HepG2 (cell line): ENCODE results near the gene VPS13D. TPM values are rescaled to one million over a fixed set of nuclear protein-coding genes. Genes with fewer than 3 reads are reported as not detected.

Source experiments
- ATAC-seq: fragments of 200-7000 bp; cut with Tn5 transposase; 3 replicates; pipeline ENCODE4 v1.9.1; 2020; ENCODE audit warnings: mild to moderate bottlenecking, moderate library complexity
- BruUV-seq: library from RNA; stranded (reverse); fragments of 400-500 nt; replicated peaks from 2 replicates; lab custom pipeline; 2021; lab: Mats Ljungman, UMichigan
- CTCF ChIA-PET: fragments of 300-600 bp; formaldehyde crosslinking; extraction: SDS; loops from one replicate; lab custom pipeline; 2021; ENCODE audit warnings: low total read pairs, inconsistent platforms, low intra/inter-chr PET ratio; lab: Yijun Ruan, JAX
- POLR2A ChIA-PET: fragments of 350-600 bp; sonication (Branson Sonifier 250); formaldehyde crosslinking; loops from one replicate; lab custom pipeline; 2020; ENCODE audit warnings: antibody characterized with exemption, inconsistent platforms; lab: Yijun Ruan, JAX
- DNase-seq: peaks from one replicate; pipeline ENCODE4 v3.0.0-alpha.2; 2015; ENCODE audit warnings: low spot score
- FAIRE-seq: peaks from 3 replicates; lab custom pipeline; 2011; peaks lifted over from hg19 to GRCh38; lab: Jason Lieb, UNC
- H2AFZ ChIP-seq: one replicate; pipeline ENCODE4 v1.6.1; 2011; ENCODE audit warnings: low read length, inconsistent platforms
- H3K27ac ChIP-seq: fragments of 300-600 bp; 3 replicates; pipeline ENCODE4 v1.8.0; 2011; ENCODE audit warnings: mixed run types, mild to moderate bottlenecking, mixed read lengths, low read length, inconsistent platforms; ENCODE audit not compliant: insufficient read depth; ENCODE audit errors: extremely low read length
- H3K27me3 ChIP-seq, 2 experiments: fragments of 200-600 bp in 1 of 2; 2 replicates in 1 of 2; 3 replicates in 1 of 2; pipeline versions ENCODE4 v1.6.0 to v1.8.0; 2011; ENCODE audit warnings: low read length in 2 of 2, mild to moderate bottlenecking in 2 of 2, moderate library complexity in 2 of 2, inconsistent platforms in 1 of 2; ENCODE audit not compliant: insufficient read depth in 2 of 2, control insufficient read depth in 1 of 2
- H3K36me3 ChIP-seq, 2 experiments: fragments of 200-600 bp in 1 of 2; replicated peaks in 1 of 2; 2 replicates in 1 of 2; 3 replicates in 1 of 2; pipeline versions ENCODE4 v1.5.1 to v1.8.0; 2011; ENCODE audit warnings: low read length in 2 of 2, inconsistent platforms in 1 of 2; ENCODE audit not compliant: insufficient read depth in 2 of 2, control insufficient read depth in 1 of 2
- H3K4me1 ChIP-seq: 2 replicates; pipeline ENCODE4 v1.5.1; 2012; ENCODE audit warnings: low read length, inconsistent platforms; ENCODE audit not compliant: insufficient read depth
- H3K4me2 ChIP-seq: 2 replicates; pipeline ENCODE4 v1.6.0; 2011; ENCODE audit warnings: low read depth, low read length, inconsistent platforms
- H3K4me3 ChIP-seq, 3 experiments: fragments of 200-600 bp in 1 of 3; sonication (generic), shearing (Covaris generic) in 1 of 3; replicated peaks in 1 of 3; 2 replicates each; pipeline ENCODE4 v1.5.1; 2011 to 2016; ENCODE audit warnings: low read length in 3 of 3, inconsistent platforms in 2 of 3, low read depth in 2 of 3, mild to moderate bottlenecking in 2 of 3, control low read depth in 1 of 3, mixed read lengths in 1 of 3; ENCODE audit not compliant: insufficient read depth in 1 of 3
- H3K79me2 ChIP-seq: one replicate; pipeline ENCODE4 v1.6.1; 2011; ENCODE audit warnings: low read length, inconsistent platforms; ENCODE audit not compliant: insufficient read depth
- H3K9ac ChIP-seq: 2 replicates; pipeline ENCODE4 v1.6.0; 2011; ENCODE audit warnings: mild to moderate bottlenecking, low read depth, low read length, inconsistent platforms; ENCODE audit not compliant: insufficient read depth
- H3K9me3 ChIP-seq: 2 replicates; pipeline ENCODE4 v1.5.1; 2012; ENCODE audit warnings: mild to moderate bottlenecking, low read length
- H4K20me1 ChIP-seq: 2 replicates; pipeline ENCODE4 v1.6.0; 2011; ENCODE audit warnings: inconsistent platforms, mild to moderate bottlenecking, low read length, moderate library complexity; ENCODE audit not compliant: insufficient read depth
- BCL3 ChIP-seq: sonication (generic); formaldehyde crosslinking; IDR thresholded peaks from 2 replicates; pipeline ENCODE4 v1.5.1; 2020; ENCODE audit warnings: mild to moderate bottlenecking, missing genetic modification reagents, moderate library complexity
- CEBPG ChIP-seq: IDR thresholded peaks from 2 replicates; pipeline ENCODE4 v1.6.1; 2016
- HNF4A ChIP-seq: sonication (generic); formaldehyde crosslinking; IDR thresholded peaks from 2 replicates; pipeline ENCODE4 v1.4.0; 2020; ENCODE audit warnings: missing genetic modification reagents
- IKZF4 ChIP-seq: sonication (generic); formaldehyde crosslinking; IDR thresholded peaks from 2 replicates; pipeline ENCODE4 v1.5.1; 2020; ENCODE audit warnings: borderline replicate concordance, mild to moderate bottlenecking, low read depth, missing genetic modification reagents; ENCODE audit errors: not compliant biosample characterization
- MZF1 ChIP-seq: sonication (generic); formaldehyde crosslinking; IDR thresholded peaks from 2 replicates; pipeline ENCODE4 v1.8.1; 2023; ENCODE audit warnings: mild to moderate bottlenecking, missing genetic modification reagents, borderline replicate concordance
- NCOA5 ChIP-seq: sonication (generic); formaldehyde crosslinking; IDR thresholded peaks from 2 replicates; pipeline ENCODE4 v1.4.0; 2020; ENCODE audit warnings: missing genetic modification reagents
- POGZ ChIP-seq: sonication (generic); formaldehyde crosslinking; IDR thresholded peaks from 2 replicates; pipeline ENCODE4 v1.4.0; 2020; ENCODE audit warnings: mild to moderate bottlenecking, missing genetic modification reagents
- RARA ChIP-seq: IDR thresholded peaks from 2 replicates; pipeline ENCODE4 v1.6.1; 2016; ENCODE audit warnings: missing genetic modification reagents, missing compliant biosample characterization
- RNF2 ChIP-seq: fragments of 450-650 bp; conservative IDR thresholded peaks from 2 replicates; pipeline ENCODE4 v1.6.1; 2016; ENCODE audit warnings: low read depth
- SIN3B ChIP-seq: fragments of 150-350 bp; IDR thresholded peaks from 2 replicates; pipeline ENCODE4 v1.6.1; 2014; ENCODE audit warnings: low read length
- SNRNP70 ChIP-seq: fragments of 200-400 bp; formaldehyde crosslinking; IDR thresholded peaks from 2 replicates; pipeline ENCODE4 v1.6.1; 2017; ENCODE audit warnings: mild to moderate bottlenecking, low read depth, low read length, moderate library complexity
- ZBTB33 ChIP-seq: sonication (generic); formaldehyde crosslinking; IDR thresholded peaks from 2 replicates; pipeline ENCODE4 v1.4.0; 2020; ENCODE audit warnings: missing genetic modification reagents
- ZNF205 ChIP-seq: IDR thresholded peaks from 2 replicates; pipeline ENCODE4 v1.6.1; 2018; ENCODE audit warnings: missing biosample characterization, missing genetic modification reagents
- ZNF33A ChIP-seq: sonication (generic); formaldehyde crosslinking; IDR thresholded peaks from 2 replicates; pipeline ENCODE4 v1.5.1; 2020; ENCODE audit warnings: missing genetic modification reagents, mild to moderate bottlenecking, moderate library complexity, borderline replicate concordance
- ZNF432 ChIP-seq: sonication (generic); formaldehyde crosslinking; IDR thresholded peaks from 2 replicates; pipeline ENCODE4 v1.5.0; 2020; ENCODE audit warnings: missing genetic modification reagents, mild to moderate bottlenecking, borderline replicate concordance
- ZNF850 ChIP-seq: sonication (generic); formaldehyde crosslinking; conservative IDR thresholded peaks from 2 replicates; pipeline ENCODE4 v1.9.0; 2021; ENCODE audit warnings: mild to moderate bottlenecking, missing genetic modification reagents
- WGBS: methylation state at CpG from one replicate; pipeline ENCODE4 v1.1.6; 2017; ENCODE audit warnings: low lambda C conversion rate; 5-methylcytosine and 5-hydroxymethylcytosine counted together
- in situ Hi-C: cut with HindIII; loops from 2 replicates; pipeline ENCODE4 v1.10.0; 2017; ENCODE audit warnings: low pct_unique_long_range_greater_than_20kb; ENCODE audit not compliant: extremely low pct_ligation_motif_present
- intact Hi-C: fragments of 100-400 bp; cut with micrococcal nuclease; formaldehyde crosslinking; loops from one replicate; pipeline ENCODE4 v1.10.0; 2022; ENCODE audit not compliant: unreplicated experiment
- polyA plus RNA-seq, 8 experiments: library from polyadenylated mRNA; depleted of rRNA in 3 of 8; stranded (reverse) in 7 of 8; unstranded in 1 of 8; fragments of >200 nt; fragmentation: Illumina TruSeq in 4 of 8; extraction: Trizol in 4 of 8; gene quantifications; 2 replicates each; pipeline versions ENCODE4 v1.2.1 to v1.2.3, GENCODE V29; 2011 to 2016; ENCODE audit warnings: low read depth in 4 of 8, missing spikeins in 1 of 8, mixed read lengths in 1 of 8; ENCODE audit not compliant: insufficient read depth in 1 of 8
- total RNA-seq, 5 experiments: library from RNA; depleted of rRNA; stranded (reverse); fragments of >200 nt; fragmentation: Illumina TruSeq; extraction: Trizol; gene quantifications; 2 replicates each; pipeline ENCODE4 v1.2.3, GENCODE V29; 2016; ENCODE audit warnings: low read depth in 1 of 5
- TF ChIP-seq, protein P1 (sequence below): sonication (generic); formaldehyde crosslinking; IDR thresholded peaks from 2 replicates; pipeline ENCODE4 v1.8.0; 2022; ENCODE audit warnings: mild to moderate bottlenecking, missing genetic modification reagents, borderline replicate concordance

Gene VPS13D
- total and polyA plus RNA-seq, 2 of the 13 experiments (the other 11 are each of a cell fraction or from before 2014, with no cell fraction given): 8.6 to 13.9 TPM

GRCh38 chr1:12413664-12414410 is 184.0 kb downstream of the VPS13D start:
- ATAC-seq (no peak), FAIRE-seq (no peak), DNase-seq (no peak)
- intact Hi-C loops: no loop called here
- H3K4me2 ChIP-seq: no peak overlapping the region
- H2AFZ ChIP-seq: no peak overlapping the region
- H3K27me3 ChIP-seq: no peaks in the 10 kb centered on the region
- H3K27ac ChIP-seq: no peak overlapping the region
- peaks cover 3 to 9% of the 10 kb centered on the region in 2 experiments; a peak in 3 of 5 replicates for H3K36me3 ChIP-seq
- no peak overlapping the region for H3K9ac ChIP-seq
- H3K4me1 ChIP-seq: peaks cover 48% of the 10 kb centered on the region
- 0 out of 2 replicates have a peak, but pooled peaks cover 5% of the 10 kb centered on the region for H3K9me3 ChIP-seq
- no peaks in the 10 kb centered on the region for H3K79me2 ChIP-seq
- no peak overlapping the region for H3K4me3 ChIP-seq
- in situ Hi-C loops: no loop called here
- POLR2A ChIA-PET: interaction anchor here (0.9 kb wide), 1 partner anchor 115 kb away, joined by 3 read pairs; no protein-coding TSS in a partner anchor
- CTCF ChIA-PET: no interaction called here
- WGBS: 96% methylated on average over 7 of the region's 7 CpGs
- no peaks in the 10 kb centered on the region for H4K20me1 ChIP-seq
- no TSS peak for BruUV-seq
- no peak for TF ChIP-seq ZNF33A (CRISPR knock-in tag)
- TF ChIP-seq RARA (CRISPR knock-in tag): peak; percentile 29; the same call in 1 of the 2 replicates
- 0 out of 2 replicates have a peak, but pooled peaks have one; percentile 18 for TF ChIP-seq HNF4A
- TF ChIP-seq IKZF4 (CRISPR knock-in tag): no peak
- no peak for TF ChIP-seq ZNF850 (CRISPR knock-in tag)
- TF ChIP-seq SNRNP70: no peak
- no peak for TF ChIP-seq SIN3B
- no peak for TF ChIP-seq ZNF432 (CRISPR knock-in tag)
- no peak for TF ChIP-seq ZNF205 (CRISPR knock-in tag)
- TF ChIP-seq NCOA5 (CRISPR knock-in tag): no peak
- no peak for TF ChIP-seq BCL3 (CRISPR knock-in tag)
- 0 out of 2 replicates have a peak, but pooled peaks have one; percentile 17 for TF ChIP-seq POGZ (CRISPR knock-in tag)
- TF ChIP-seq ZBTB33 (CRISPR knock-in tag): 0 out of 2 replicates have a peak, but pooled peaks have one; percentile 32
- no peak for TF ChIP-seq CEBPG
- no peak for TF ChIP-seq RNF2
- TF ChIP-seq, protein P1, sequence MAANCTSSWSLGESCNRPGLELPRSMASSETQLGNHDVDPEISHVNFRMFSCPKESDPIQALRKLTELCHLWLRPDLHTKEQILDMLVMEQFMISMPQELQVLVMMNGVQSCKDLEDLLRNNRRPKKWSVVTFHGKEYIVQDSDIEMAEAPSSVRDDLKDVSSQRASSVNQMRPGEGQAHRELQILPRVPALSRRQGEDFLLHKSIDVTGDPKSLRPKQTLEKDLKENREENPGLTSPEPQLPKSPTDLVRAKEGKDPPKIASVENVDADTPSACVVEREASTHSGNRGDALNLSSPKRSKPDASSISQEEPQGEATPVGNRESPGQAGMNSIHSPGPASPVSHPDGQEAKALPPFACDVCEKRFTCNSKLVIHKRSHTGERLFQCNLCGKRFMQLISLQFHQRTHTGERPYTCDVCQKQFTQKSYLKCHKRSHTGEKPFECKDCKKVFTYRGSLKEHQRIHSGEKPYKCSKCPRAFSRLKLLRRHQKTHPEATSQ: no peak
- no peak for TF ChIP-seq MZF1
